HepG2 (cell line): ENCODE results near the gene USP2. TPM values are rescaled to one million over a fixed set of nuclear protein-coding genes. Genes with fewer than 3 reads are reported as not detected.

Experiments
- ATF2 ChIP-seq: sonication (generic); formaldehyde crosslinking; IDR thresholded peaks from 2 replicates; pipeline ENCODE4 v1.4.0; 2020; ENCODE audit warnings: missing genetic modification reagents
- ATF7 ChIP-seq, 2 experiments: fragments of 450-650 bp in 1 of 2; sonication (generic) in 1 of 2; formaldehyde crosslinking in 1 of 2; IDR thresholded peaks; 2 replicates each; pipeline versions ENCODE4 v1.4.0 to v1.6.1; 2016 to 2020; ENCODE audit warnings: antibody characterized with exemption in 1 of 2, mild to moderate bottlenecking in 1 of 2, missing genetic modification reagents in 1 of 2
- BORCS8-MEF2B ChIP-seq: sonication (generic); formaldehyde crosslinking; IDR thresholded peaks from 2 replicates; pipeline ENCODE4 v1.8.0; 2022; ENCODE audit warnings: mild to moderate bottlenecking, missing genetic modification reagents
- ETV5 ChIP-seq: IDR thresholded peaks from 2 replicates; pipeline ENCODE4 v1.6.1; 2018; ENCODE audit warnings: missing biosample characterization, missing genetic modification reagents, inconsistent platforms, borderline replicate concordance
- FOXP1 ChIP-seq, 2 experiments: fragments of 450-650 bp in 1 of 2; IDR thresholded peaks; 2 replicates each; pipeline ENCODE4 v1.6.1; 2017 to 2018; ENCODE audit warnings: antibody characterized with exemption in 1 of 2
- KDM6A ChIP-seq: IDR thresholded peaks from 2 replicates; pipeline ENCODE4 v1.6.1; 2016; ENCODE audit warnings: low read depth
- KLF16 ChIP-seq, 2 experiments: sonication (generic) in 1 of 2; formaldehyde crosslinking in 1 of 2; IDR thresholded peaks; 2 replicates each; pipeline versions ENCODE4 v1.6.1 to v1.8.0; 2016 to 2023; ENCODE audit warnings: missing genetic modification reagents in 2 of 2, missing compliant biosample characterization in 1 of 2
- MZF1 ChIP-seq: sonication (generic); formaldehyde crosslinking; IDR thresholded peaks from 2 replicates; pipeline ENCODE4 v1.8.1; 2023; ENCODE audit warnings: mild to moderate bottlenecking, missing genetic modification reagents, borderline replicate concordance
- NCOA5 ChIP-seq: sonication (generic); formaldehyde crosslinking; IDR thresholded peaks from 2 replicates; pipeline ENCODE4 v1.4.0; 2020; ENCODE audit warnings: missing genetic modification reagents
- POGZ ChIP-seq: sonication (generic); formaldehyde crosslinking; IDR thresholded peaks from 2 replicates; pipeline ENCODE4 v1.4.0; 2020; ENCODE audit warnings: mild to moderate bottlenecking, missing genetic modification reagents
- POLR2A ChIP-seq, 2 experiments: IDR thresholded peaks; 2 replicates each; pipeline ENCODE4 v1.6.1; 2011; ENCODE audit warnings: low read depth in 2 of 2, low read length in 2 of 2, mild to moderate bottlenecking in 1 of 2, moderate library complexity in 1 of 2; ENCODE audit not compliant: insufficient read depth in 1 of 2
- RELA ChIP-seq: sonication (generic); formaldehyde crosslinking; IDR thresholded peaks from 2 replicates; pipeline ENCODE4 v1.4.0; 2020; ENCODE audit warnings: missing genetic modification reagents
- TIGD3 ChIP-seq: sonication (generic); formaldehyde crosslinking; IDR thresholded peaks from 2 replicates; pipeline ENCODE4 v1.5.1; 2020; ENCODE audit warnings: mild to moderate bottlenecking, missing genetic modification reagents, borderline replicate concordance
- YEATS2 ChIP-seq: sonication (generic); formaldehyde crosslinking; IDR thresholded peaks from 2 replicates; pipeline ENCODE4 v1.4.0; 2020; ENCODE audit warnings: missing genetic modification reagents, borderline replicate concordance
- ZNF12 ChIP-seq: sonication (generic); formaldehyde crosslinking; IDR thresholded peaks from 2 replicates; pipeline ENCODE4 v1.5.0; 2020; ENCODE audit warnings: missing genetic modification reagents
- ZNF136 ChIP-seq: sonication (generic); formaldehyde crosslinking; IDR thresholded peaks from 2 replicates; pipeline ENCODE4 v1.8.1; 2022; ENCODE audit warnings: low read depth, mild to moderate bottlenecking, moderate library complexity, missing genetic modification reagents
- ZNF264 ChIP-seq: sonication (generic); formaldehyde crosslinking; IDR thresholded peaks from 2 replicates; pipeline ENCODE4 v1.4.0; 2020; ENCODE audit warnings: missing genetic modification reagents
- ZNF331 ChIP-seq: sonication (generic); formaldehyde crosslinking; IDR thresholded peaks from 2 replicates; pipeline ENCODE4 v1.4.0; 2020; ENCODE audit warnings: missing genetic modification reagents
- ZNF556 ChIP-seq: sonication (generic); formaldehyde crosslinking; IDR thresholded peaks from 2 replicates; pipeline ENCODE4 v1.4.0; 2020; ENCODE audit warnings: mild to moderate bottlenecking, missing genetic modification reagents, borderline replicate concordance
- ZNF800 ChIP-seq: sonication (generic); formaldehyde crosslinking; IDR thresholded peaks from 2 replicates; pipeline ENCODE4 v1.4.0; 2020; ENCODE audit warnings: missing genetic modification reagents
- polyA plus RNA-seq, 8 experiments: library from polyadenylated mRNA; depleted of rRNA in 3 of 8; stranded (reverse) in 7 of 8; unstranded in 1 of 8; fragments of >200 nt; fragmentation: Illumina TruSeq in 4 of 8; extraction: Trizol in 4 of 8; gene quantifications; 2 replicates each; pipeline versions ENCODE4 v1.2.1 to v1.2.3, GENCODE V29; 2011 to 2016; ENCODE audit warnings: low read depth in 4 of 8, missing spikeins in 1 of 8, mixed read lengths in 1 of 8; ENCODE audit not compliant: insufficient read depth in 1 of 8
- total RNA-seq, 5 experiments: library from RNA; depleted of rRNA; stranded (reverse); fragments of >200 nt; fragmentation: Illumina TruSeq; extraction: Trizol; gene quantifications; 2 replicates each; pipeline ENCODE4 v1.2.3, GENCODE V29; 2016; ENCODE audit warnings: low read depth in 1 of 5
- TF ChIP-seq, protein P1 (sequence below): IDR thresholded peaks from 2 replicates; pipeline ENCODE4 v1.6.1; 2016; ENCODE audit warnings: mild to moderate bottlenecking

Gene USP2
- total and polyA plus RNA-seq, 2 of the 13 experiments (the other 11 are each of a cell fraction or from before 2014, with no cell fraction given) = 2.5 to 6.0 TPM

DNA sequence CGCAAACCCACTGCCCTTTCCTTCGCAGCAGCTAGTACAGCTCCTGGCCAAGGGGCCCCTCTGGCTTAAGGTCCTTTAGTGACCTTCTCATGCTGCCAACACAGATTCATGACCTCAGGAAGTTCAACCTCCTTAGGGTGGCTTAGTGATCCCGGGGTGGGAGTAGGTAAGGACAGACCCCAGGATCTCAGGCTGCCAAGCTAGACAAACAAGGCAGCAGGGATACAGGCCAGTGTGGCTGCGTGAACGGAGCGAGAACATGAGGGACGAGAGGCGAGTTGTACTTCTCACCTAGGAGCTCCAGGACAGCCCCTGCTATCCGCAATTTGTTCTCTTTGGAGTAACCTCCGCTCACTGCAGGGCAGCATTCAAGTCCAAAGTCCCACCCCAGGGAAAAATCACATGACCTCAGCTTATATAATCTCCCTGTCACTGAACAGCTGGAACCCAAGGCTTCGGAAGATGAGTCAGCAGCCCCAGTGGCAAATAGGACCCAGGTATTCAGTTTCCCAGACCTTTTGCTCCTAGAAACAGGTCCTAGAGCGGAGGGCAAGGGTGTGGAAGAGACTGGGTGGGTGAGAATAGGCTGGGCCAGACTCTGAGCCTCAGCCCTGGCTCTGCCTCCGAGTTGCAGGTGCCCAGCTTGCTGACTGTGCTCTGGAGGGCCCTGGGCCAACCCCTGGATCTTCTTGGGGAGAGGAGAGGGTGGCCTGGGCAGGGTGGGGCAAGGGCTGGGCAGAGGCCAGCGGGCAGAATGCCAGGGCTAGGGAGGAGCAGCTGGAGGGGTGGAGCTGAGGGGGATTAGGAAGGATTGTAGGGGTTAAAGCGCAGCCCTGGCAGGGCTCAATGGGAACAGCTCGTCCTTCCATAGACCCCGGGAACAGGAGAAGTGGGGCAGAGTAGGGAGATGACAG lies 13.1 kb downstream of the USP2 start (continued):
- TF ChIP-seq, protein P1, sequence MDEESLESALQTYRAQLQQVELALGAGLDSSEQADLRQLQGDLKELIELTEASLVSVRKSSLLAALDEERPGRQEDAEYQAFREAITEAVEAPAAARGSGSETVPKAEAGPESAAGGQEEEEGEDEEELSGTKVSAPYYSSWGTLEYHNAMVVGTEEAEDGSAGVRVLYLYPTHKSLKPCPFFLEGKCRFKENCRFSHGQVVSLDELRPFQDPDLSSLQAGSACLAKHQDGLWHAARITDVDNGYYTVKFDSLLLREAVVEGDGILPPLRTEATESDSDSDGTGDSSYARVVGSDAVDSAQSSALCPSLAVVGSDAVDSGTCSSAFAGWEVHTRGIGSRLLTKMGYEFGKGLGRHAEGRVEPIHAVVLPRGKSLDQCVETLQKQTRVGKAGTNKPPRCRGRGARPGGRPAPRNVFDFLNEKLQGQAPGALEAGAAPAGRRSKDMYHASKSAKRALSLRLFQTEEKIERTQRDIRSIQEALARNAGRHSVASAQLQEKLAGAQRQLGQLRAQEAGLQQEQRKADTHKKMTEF (CRISPR knock-in tag) = peak; percentile 87
- TF ChIP-seq ZNF264 = peak; percentile 86
- TF ChIP-seq ZNF800 (CRISPR knock-in tag) = peak; percentile 71; the same call in 1 of the 2 replicates
- TF ChIP-seq KDM6A (CRISPR knock-in tag) = peak; percentile 48; the same call in 1 of the 2 replicates
- TF ChIP-seq POGZ = peak; percentile 43; the same call in 1 of the 2 replicates
- peak; percentile 56; the same call in 1 of the 2 replicates for TF ChIP-seq YEATS2 (CRISPR knock-in tag)
- peak; percentile 64 to 71; a peak in 3 of 4 replicates for TF ChIP-seq POLR2A (IDR thresholded peaks at IDR 0.05; ENCODE audit: insufficient read depth in 1 of 2, low read depth in 2 of 2, low read length in 2 of 2)
- TF ChIP-seq ZNF556 (CRISPR knock-in tag) = peak; percentile 38; the same call in 1 of the 2 replicates
- peak; percentile 57; the same call in 1 of the 2 replicates for TF ChIP-seq ATF2 (CRISPR knock-in tag)
- TF ChIP-seq RELA (CRISPR knock-in tag) = no peak
- no peak for TF ChIP-seq FOXP1 (IDR thresholded peaks at IDR 0.05)
- TF ChIP-seq FOXP1 (CRISPR knock-in tag; IDR thresholded peaks at IDR 0.05) = 0 out of 2 replicates have a peak, but pooled peaks have one; percentile 38
- no peak for TF ChIP-seq TIGD3
- TF ChIP-seq ZNF12 (CRISPR knock-in tag) = 0 out of 2 replicates have a peak, but pooled peaks have one; percentile 38
- TF ChIP-seq ZNF136 (CRISPR knock-in tag) = no peak
- TF ChIP-seq MZF1 (CRISPR knock-in tag) = no peak
- no peak for TF ChIP-seq NCOA5 (CRISPR knock-in tag)
- peak; percentile 38; the same call in 1 of the 2 replicates for TF ChIP-seq BORCS8-MEF2B (CRISPR knock-in tag)
- 0 out of 2 replicates have a peak, but pooled peaks have one; percentile 32 for TF ChIP-seq ZNF331 (CRISPR knock-in tag)
- TF ChIP-seq ETV5 (CRISPR knock-in tag) = peak; percentile 56; the same call in 1 of the 2 replicates
- TF ChIP-seq ATF7 (IDR thresholded peaks at IDR 0.05) = no peak
- peak; percentile 57; the same call in 1 of the 2 replicates for TF ChIP-seq ATF7 (CRISPR knock-in tag; IDR thresholded peaks at IDR 0.05)
- peak in 1 of 2 experiments; percentile 75; a peak in 2 of 4 replicates for TF ChIP-seq KLF16 (CRISPR knock-in tag; IDR thresholded peaks at IDR 0.05)
